Bronchial epithelial cell (primary cell): ENCODE data around the gene COX8A. TPM values are rescaled to one million over a fixed set of nuclear protein-coding genes. Genes with fewer than 3 reads are reported as not detected.
A peak's percentile ranks its signal among the peaks of the same experiment; 100 is the strongest.

ENCODE experiments used
- DNase-seq: peaks from one replicate; pipeline ENCODE4 v3.0.0-alpha.2; 2010; ENCODE audit warnings: low read depth
- FAIRE-seq: peaks from 2 replicates; lab custom pipeline; 2011; peaks lifted over from hg19 to GRCh38; lab: Jason Lieb, UNC
- H3K27me3 ChIP-seq: 2 replicates; pipeline ENCODE4 v1.5.1; 2011; ENCODE audit warnings: low read length; ENCODE audit not compliant: control insufficient read depth, insufficient read depth
- H3K36me3 ChIP-seq: 2 replicates; pipeline ENCODE4 v1.5.1; 2011; ENCODE audit warnings: low read length; ENCODE audit not compliant: control insufficient read depth, insufficient read depth
- H3K4me3 ChIP-seq: 2 replicates; pipeline ENCODE4 v1.5.1; 2011; ENCODE audit warnings: mild to moderate bottlenecking, low read depth, low read length, control low read depth
- total RNA-seq: library from RNA; depleted of rRNA; stranded (reverse); fragments of >200 nt; gene quantifications from 2 replicates; pipeline ENCODE4 v1.2.1, GENCODE V29; 2014
- TF ChIP-seq, protein P1 (sequence below): IDR thresholded peaks from 2 replicates; pipeline ENCODE4 v1.5.1; 2011; ENCODE audit warnings: mild to moderate bottlenecking, moderate library complexity, low read length, control low read depth, inconsistent platforms; ENCODE audit not compliant: insufficient read depth, severe bottlenecking

The COX8A gene
- total RNA-seq, 1 donor from 2014 or later: 266 TPM

DNA sequence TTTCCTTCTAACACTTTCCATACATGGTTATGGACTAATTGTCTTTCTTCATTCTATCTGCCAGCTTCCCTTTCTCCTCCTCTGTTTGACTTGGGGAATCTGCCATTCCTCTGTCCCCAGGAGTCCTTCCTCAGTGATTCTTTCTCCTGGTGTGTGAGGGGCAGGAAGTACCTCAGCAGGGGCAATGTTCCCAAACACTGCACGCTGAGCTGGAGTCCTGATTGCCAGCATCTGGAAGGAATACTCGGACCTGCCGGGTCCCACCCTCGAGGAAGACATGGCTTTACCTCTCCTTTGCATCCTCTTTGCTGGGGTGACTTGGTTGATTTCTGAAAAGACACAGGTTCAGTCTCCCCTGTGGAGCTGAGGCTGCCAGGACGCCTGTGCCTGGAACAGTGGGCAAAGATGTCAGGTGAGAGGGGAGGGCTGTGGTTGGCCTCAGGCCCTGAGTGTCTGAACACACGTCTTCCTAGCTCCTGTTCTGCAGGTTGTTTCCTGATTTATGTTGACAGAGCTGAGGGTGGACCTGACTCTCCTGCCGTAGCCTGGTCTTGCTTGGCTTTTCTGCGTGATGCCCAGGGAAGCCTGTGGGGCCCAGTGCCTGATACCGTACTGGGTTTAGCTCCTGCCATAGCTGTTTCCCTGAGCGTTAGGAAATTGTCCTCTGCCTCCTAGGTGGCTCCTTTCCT lies 4.3 kb downstream of the COX8A start:
- TF ChIP-seq, protein P1, sequence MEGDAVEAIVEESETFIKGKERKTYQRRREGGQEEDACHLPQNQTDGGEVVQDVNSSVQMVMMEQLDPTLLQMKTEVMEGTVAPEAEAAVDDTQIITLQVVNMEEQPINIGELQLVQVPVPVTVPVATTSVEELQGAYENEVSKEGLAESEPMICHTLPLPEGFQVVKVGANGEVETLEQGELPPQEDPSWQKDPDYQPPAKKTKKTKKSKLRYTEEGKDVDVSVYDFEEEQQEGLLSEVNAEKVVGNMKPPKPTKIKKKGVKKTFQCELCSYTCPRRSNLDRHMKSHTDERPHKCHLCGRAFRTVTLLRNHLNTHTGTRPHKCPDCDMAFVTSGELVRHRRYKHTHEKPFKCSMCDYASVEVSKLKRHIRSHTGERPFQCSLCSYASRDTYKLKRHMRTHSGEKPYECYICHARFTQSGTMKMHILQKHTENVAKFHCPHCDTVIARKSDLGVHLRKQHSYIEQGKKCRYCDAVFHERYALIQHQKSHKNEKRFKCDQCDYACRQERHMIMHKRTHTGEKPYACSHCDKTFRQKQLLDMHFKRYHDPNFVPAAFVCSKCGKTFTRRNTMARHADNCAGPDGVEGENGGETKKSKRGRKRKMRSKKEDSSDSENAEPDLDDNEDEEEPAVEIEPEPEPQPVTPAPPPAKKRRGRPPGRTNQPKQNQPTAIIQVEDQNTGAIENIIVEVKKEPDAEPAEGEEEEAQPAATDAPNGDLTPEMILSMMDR: no peak
- Histone ChIP-seq H3K4me3 (no peak overlapping the region), H3K27me3 (no peaks in the 10 kb centered on the region), H3K36me3 (peaks cover 5% of the 10 kb centered on the region)
- FAIRE-seq: no peak
- no peak for DNase-seq

DNA sequence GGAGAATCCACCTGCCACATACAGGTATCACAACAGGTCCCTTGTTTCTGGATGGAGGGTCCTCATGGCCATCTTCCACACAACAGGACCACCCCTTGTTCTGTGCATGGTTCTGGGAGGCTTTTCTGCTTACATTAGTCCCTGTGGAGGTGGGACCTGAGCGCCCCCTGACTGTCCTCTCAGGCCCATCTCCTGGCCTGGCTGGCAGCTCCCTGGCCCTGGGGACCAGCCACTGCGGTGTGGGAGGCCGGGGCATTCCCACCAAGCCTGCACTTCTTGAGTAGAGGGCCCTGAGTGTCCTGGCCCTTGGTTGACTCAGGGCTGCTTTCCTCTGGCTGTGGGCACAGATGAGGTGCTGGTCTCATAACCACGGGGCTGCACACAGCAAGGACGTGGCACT lies 5.0 kb downstream of the COX8A start:
- TF ChIP-seq, protein P1: no peak
- FAIRE-seq: no peak
- no peak for DNase-seq
- Histone ChIP-seq H3K36me3 (peaks cover 5% of the 10 kb centered on the region), H3K4me3 (no peak overlapping the region), H3K27me3 (no peaks in the 10 kb centered on the region)

DNA sequence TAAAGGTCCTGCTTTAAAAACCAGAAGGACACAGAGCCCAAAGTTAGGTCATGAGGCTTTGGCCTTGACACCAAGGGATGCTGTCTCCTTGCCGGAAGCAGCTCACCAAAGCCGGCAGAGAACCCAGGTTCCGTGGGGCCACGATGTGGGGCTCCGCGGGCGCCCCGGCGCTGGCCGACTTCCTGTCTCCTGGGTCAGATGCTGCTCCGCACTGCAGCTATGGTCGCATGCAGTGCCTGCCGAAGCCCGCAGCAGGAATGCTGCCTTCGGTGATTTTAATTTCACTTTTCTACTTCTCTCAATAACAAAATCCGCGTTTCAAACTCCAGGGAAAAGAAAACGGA lies 11.4 kb downstream of the COX8A start:
- peak overlapping the region; percentile 99 for H3K4me3 ChIP-seq
- no peaks in the 10 kb centered on the region for H3K27me3 ChIP-seq
- H3K36me3 ChIP-seq: peaks cover 9% of the 10 kb centered on the region
- TF ChIP-seq, protein P1: no peak
- no peak for DNase-seq
- no peak for FAIRE-seq

DNA sequence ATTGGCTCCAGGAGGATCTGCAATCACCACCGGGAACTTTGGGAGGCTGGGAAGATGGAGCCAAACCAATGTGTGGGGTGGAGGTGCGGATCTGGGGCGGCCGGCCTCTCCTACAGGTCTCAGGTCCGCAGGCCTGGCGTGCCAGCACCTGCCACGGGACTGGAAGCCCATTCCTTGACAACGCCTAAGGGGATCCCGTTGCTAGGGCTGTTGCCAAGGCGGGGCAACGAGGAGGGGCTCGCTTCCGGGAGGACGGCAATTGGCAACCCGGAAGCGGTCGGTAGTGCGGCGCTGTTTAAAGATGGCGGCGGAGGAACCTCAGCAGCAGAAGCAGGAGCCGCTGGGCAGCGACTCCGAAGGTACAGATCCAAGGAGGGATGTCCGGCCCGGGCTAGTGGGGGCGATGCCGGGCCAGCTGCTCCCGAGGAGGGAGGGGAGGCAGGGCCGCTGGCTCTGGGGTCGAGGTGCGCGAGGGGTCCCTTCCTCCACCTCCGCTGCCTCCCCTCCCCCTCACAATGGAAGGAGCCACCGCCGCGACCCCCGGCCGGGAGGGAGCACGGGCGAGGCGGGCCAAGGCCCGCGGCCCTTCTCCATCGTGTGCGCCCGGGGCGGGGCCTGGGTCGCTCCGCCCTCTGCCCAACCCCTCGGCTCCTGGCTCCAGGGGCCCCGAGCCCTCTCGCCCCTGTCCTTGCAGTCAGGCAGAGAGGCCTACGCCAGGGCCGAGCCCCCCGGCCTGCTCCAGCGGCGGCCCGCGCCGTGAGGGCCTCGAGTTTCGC lies 11.9 kb downstream of the COX8A start, which contains the start of gene OTUB1:
Gene OTUB1, plus strand, starts transcription at position 283 of the 776 bp plus-strand sequence. Its CDS starts 19 bp downstream, at position 302.
- FAIRE-seq: no peak
- TF ChIP-seq, protein P1: no peak
- DNase-seq: peak; percentile 95

DNA sequence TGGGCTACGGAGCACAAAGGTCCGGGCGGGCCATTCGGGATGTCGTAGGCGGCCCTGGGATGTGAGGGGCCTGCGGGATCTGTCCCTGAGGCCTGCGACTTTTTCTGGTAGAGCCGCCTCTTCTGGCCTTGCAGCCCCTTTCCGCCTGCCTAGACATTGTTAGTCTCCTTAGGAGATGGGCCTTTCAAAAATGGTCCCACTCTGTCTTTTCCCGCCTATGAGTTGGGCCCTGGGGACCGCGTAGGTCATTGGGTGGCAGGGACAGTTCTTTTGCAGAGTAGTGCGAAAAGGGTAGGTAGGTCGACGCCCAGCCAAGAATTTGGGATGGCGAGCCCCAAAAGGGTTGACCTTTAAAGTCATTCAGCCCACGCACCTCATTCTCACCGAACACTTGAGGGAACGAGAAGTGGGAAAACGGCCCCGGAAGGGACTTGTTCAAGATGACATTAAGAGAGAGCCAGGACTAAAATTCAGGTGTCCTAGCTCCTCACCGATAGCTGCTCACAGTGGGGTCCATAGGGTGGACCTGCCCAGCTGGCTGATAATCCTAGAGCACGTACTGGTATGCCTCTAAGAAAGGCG lies 12.6 kb downstream of the COX8A start:
- TF ChIP-seq, protein P1: no peak
- peak overlapping the region; percentile 99 for H3K4me3 ChIP-seq
- DNase-seq: no peak

More for the DNA sequence above, 11.9 kb downstream of the COX8A start, which contains the start of gene OTUB1:
- Histone ChIP-seq H3K27me3 (no peaks in the 10 kb centered on the region), H3K4me3 (peak within 1 kb of the TSS; percentile 99), H3K36me3 (peaks cover 10% of the 10 kb centered on the region)

More for the DNA sequence above, 12.6 kb downstream of the COX8A start:
- H3K27me3 ChIP-seq: no peaks in the 10 kb centered on the region
- FAIRE-seq: no peak
- peaks cover 14% of the 10 kb centered on the region for H3K36me3 ChIP-seq
